HG02623 (cell line): Measurements from ENCODE around the gene RXRB.

Experiments
- ATAC-seq: cut with Tn5 transposase; IDR thresholded peaks from one replicate; pipeline ENCODE4 v1.9.1; 2021; ENCODE audit warnings: moderate library complexity; ENCODE audit not compliant: unreplicated experiment

RXRB gene

DNA sequence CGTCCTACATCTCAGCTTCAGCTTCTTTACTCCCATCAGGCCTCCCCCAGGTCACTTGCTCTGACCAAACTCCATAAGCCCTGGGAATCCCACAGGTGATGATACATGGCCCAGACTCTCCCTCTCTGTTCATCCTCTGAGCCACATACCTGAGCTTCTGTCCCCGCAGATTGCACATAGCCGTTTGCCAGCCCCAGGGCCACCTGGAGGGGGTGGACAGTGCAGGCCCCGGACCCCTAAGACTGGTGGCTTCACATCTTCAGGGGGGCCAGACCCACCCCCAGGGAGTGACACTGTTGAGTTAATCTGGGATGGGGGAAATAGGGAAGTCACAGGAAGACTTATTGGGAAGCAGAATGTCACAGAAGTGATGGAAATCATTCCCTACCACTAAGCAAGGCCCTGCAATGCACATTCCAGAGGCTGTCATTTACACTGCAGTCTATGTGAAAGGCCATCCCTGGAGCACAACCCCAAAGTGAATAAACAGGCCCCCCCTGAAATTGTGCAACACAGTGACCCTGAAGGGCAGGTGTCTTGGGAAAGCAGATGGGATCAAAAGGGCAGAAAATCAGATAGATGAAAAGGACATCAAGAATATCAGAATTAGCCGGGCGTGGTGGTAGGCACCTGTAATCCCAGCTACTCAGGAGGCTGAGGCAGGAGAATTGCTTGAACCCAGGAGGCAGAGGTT is 2.2 kb downstream of the RXRB start:
- no peak for ATAC-seq

DNA sequence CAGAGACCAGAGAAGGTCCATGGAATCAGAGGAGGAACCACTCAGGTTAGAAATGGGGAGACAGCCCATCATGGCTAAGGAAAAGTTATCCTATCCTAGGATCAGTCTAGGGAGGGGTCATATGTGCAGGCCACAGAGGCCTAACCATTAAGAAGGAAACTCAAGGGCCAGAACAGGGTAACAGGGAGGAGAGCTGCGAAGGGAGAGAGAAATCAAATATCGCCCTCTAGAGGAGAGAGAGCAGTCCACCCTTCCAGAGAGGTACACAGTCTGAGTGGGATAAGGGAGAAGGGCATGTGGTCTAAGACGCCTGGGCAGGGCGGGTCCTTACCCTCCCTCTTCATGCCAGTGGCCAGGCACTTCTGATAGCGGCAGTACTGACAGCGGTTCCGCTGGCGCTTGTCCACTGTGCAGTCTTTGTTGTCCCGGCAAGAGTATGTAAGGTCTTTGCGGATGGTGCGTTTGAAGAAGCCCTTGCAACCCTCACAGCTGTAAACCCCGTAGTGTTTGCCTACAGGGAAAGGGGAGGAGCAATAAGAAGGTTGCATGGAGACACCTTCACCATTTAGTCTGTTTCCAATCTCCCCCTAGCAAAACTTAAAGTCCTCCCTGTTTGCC is 2.9 kb downstream of the RXRB start:
- no peak for ATAC-seq

DNA sequence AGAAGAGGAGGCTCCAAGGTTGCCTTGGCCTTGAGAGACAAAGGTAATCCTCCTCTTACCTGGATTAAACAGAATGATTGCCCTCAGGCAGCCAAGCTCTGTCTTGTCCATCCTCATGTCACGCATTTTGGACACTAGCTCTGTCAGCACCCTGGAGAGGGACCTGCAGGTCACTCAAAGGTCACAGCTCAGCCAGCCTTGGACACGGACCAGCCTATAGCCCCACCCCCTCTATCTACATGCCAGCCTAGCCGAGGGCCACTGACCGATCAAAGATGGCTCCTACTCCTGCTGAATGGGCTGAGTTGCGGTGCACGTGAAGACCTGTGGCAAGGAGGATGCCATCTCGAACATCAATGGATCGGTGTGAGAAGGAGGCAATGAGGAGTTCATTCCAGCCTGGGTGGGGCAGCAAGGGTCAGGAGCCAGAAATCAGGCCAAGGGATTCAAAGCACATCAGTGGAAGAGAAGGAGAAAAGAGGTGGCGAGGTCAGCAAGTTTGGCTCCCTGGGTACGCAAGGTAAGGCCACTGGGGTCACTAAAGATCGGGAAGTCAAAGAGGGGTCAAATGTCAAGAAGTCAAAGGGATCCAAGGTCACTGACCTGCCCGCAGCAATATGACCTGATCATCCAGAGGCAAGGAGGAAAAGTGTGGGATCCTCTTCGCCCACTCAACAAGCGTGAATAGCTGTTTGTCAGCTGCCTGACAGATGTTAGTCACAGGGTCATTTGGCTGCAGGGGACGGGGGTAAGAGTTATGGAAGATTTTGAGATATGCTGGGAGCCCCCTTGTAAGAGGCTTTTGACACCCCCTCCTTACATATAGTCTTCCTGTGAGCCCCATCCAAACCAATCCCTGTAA is 4.9 kb downstream of the RXRB start:
- ATAC-seq: no peak

DNA sequence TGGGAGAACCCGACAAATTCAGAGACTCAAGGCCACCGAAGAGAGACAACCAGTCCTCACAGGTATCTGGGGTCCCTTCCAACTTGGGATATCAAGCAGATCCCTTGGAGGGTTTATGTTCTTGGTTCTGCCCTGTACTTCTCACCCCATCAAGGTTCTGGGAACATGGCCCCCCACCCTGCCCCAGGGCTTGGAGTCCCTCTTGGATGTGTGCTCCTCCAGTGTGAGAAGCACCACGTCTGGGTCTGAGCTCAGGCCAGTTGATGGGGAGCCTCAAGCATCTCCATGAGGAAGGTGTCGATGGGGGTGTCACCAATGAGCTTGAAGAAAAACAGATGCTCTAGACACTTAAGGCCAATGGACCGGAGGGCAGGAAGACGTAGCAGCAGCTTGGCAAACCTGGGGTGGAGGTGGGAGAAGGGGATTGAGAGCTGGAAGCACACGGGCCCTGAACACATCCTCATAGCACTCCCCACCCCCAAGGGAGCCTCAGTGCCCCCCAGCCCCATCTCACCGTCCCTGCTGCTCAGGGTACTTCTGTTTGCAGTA is 6.0 kb downstream of the RXRB start:
- no peak for ATAC-seq

DNA sequence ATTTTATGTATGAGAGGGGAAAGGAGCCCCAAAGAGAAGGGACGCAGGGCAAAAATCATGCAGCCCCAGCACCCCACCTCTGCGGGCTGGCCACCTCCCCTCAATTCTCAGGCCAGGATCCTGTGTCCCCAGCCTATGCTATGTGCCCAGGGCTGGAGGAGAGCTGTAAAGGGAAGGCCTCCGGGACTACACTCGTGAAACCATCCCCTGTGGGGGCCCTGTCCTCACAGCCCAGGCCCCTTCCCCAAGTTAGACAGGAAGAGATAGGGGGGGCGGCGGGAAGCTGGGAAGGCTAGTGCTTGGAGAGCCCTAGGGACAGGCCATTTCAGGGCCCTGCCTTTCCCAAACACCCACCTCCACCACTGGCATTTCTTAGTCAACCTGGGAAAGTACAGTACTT is 6.8 kb downstream of the RXRB start:
- no peak for ATAC-seq

DNA sequence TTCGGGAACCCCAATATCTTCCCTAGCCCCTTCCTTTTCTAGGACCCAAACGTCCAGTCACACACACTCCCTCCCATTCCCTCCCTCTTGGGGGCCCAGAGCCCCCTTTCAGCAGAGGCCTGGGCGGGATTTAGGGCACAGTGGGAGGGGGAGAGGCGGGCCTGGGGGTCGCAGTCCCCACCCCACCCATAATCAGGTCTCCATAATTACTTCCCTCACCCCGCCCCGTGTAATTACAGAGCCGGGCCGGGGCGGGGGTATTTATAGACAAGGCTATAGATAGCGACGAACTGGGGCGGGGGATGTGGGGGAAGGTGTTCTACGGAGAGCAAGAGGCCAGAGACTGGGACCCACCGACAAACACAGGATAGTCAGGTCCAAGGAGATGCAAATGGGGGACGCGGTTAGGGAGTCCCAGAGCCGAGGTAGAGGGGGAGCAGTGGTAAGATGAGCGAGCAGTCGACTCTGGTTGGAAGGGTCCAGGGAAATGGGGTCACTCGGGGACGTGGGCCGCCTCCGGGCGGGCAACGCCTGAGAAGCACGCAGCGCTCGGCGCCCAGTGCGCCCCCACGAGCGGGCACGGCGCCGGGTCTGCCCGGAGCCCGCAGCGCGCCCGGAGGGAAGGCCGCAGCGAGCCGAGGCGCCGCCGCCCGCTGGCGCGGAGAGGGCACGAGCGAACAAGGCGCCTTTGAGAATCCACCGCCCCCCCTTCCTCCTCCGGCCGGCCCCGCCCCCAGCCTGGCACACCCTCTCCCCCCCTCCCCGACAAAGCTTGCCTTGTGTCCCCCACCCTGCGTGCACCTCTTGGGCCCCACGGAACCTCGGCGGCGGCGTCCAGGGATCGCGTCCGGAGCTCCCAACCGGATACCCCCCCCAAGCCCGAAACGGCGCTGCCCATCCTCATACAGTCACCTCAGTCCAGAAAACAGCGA is 7.5 kb downstream of the RXRB start:
- ATAC-seq: no peak

DNA sequence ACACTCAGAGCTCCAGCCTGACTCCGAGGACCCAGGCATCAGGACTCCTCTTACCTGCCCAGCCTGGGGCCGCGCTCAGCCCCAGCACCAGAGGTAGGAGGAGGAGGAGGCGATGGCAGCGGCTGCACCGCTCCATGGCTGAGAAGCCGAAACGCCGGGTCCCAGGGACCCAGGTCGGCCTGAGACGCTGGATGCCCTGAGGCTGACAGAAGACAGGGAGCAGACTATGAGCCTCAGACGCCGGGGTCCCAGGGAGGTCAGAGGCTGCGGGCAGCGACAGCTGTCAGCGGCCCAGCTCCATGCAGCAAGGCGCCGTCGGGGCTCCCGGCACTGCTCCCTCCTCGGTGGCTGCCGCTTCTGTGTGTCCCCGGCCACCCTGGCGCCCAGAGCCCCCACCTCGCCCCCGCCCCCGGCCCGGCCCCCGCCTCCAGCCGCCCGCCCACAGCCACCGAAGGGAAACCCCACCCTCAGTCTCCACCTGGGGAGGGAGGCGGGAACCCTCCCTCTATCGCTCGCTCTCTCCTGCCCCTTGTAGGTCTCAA is 8.3 kb downstream of the RXRB start, which contains the start of gene COL11A2:
Gene COL11A2 (minus strand): TSS at position 363 of the 542 bp plus-strand sequence. CDS start 227 bp downstream, at position 136.
- ATAC-seq: no peak

DNA sequence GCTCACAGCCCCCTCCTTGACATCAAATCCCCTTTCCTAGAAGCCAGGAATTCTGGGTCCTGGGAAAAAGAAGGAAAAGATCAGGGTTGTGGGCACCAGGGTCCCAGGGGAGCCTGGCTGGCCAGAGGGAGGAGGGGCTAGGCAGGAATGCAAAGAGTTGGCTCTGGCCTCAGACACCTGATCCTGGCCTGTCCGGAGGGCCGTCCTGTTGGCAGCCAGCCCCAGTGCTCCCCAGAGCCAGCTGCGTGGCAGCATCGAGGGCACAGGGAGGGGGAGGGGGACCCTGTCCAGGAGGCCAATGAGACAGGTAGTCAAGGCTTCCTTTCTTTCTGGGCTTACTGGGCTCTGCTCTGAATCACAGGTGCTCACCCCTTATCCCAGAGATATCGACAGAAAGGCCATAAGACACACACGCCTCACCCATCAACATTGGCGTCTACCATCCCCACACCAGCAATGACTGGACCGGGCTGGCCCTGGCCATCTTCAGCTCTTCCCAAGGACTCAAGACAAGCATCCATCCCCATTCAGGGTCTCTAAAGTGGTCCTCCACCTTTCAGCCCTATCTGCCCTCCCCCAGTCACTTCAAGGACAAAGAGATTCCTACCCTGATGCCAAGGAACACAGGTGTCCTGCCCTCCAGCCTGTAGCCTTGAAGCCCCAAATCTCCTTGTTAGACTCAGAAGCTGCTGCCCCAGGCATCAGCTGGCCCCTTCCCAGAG is 8.9 kb downstream of the RXRB start:
- ATAC-seq: no peak

DNA sequence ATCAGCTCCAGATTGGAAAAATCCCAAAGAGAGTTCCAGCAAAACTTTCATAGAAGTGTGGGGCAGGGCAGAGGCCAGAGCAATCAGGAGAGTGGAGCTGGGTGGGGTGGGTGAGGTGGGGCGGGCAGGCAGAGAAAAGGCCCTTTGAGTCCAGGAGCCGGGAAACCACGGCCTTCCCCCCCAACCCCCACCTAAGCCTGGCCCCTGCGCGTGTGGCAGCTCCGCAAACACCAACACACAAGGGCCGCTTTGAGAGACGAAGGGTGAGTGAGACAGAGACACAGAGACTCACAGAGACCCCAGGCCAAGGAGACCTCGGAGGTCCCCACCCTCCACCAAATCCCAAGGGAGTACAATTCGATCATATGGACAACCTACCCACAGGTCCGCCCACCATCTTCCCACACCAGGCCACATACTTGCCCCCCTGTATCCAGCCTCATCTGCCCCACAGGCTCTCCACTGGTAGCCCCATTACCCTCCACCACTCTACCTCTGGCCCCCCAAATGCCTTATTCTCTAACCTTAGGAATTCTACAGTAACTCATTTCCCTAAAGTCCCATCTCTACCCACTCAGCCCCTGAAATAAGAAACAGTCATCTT is 9.9 kb downstream of the RXRB start:
- no peak for ATAC-seq

DNA sequence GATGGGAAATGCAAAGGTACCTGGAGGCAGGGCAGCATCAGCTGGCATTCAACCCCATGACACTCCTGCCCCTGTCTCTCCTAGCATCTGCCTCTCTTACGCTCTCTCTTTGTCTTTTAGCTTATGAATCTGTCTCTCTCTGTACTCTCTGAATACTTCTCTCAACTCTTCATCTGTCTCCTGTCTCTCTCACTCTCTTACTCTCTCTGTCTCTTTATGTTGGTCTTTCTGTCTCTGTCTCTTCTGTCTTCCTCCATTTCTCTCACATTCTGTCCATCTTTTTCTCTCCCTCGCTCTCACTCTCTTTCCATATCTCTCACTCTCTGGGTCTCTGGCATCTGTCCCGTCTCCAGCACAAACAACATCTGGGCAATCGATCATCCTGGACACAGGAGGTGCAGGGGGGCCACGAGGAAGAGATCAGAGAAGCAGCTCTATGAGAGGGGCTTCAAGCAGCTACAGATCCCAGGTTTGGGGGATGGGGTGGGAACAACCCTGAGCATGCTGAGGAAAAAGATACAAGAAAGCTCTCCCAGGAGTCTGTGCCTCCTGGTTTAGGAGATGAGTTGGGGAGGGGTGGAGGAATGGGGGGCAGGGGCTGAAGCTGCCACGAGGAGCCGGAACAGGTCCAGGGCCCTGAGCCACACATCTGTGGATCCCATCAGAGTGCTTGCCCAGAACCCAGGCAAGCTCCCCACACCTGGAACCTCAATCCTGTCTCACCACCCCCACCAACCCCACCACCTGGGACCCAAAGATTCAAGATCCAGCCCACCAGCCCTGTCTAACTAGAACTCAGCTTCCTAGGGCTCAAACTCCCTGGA is 10.6 kb downstream of the RXRB start:
- ATAC-seq: no peak

DNA sequence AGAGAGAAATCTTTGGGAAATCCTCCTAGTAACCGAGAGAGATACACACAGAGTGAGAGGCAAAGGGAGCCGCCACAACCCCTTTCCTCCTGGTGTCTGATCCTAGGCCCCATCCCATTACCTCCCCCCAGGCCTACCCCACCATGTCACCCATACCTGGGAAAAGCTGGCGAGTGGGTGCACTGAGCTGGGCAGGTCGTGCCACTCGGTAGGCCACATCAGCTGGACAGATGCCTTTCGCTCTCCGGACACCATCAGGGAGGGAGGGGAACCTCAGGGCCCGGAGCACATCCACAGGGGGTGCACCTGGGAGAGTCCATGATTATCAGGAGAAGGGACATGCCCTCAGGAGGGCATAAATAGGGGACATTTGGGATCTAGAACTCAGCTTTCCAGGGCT is 11.3 kb downstream of the RXRB start:
- no peak for ATAC-seq

DNA sequence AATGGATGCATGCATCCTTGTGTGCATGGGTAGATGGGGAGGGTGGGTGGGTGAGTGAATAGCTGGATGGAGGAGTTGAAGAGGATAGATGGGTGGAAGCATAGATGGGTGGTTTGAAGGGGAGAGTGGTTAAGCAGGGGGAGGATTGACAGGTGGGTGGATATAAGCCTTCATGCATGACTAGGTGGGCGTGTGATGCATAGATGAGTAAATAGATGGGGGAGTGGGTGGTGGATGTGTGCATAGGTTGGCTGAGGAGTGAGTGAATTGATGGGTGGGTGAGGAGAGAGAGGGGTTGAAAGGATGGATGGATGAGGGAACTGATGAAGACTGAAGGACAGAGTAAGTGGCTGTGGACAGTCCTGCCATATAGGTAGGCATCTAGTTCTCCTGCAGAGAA is 12.7 kb downstream of the RXRB start:
- no peak for ATAC-seq

DNA sequence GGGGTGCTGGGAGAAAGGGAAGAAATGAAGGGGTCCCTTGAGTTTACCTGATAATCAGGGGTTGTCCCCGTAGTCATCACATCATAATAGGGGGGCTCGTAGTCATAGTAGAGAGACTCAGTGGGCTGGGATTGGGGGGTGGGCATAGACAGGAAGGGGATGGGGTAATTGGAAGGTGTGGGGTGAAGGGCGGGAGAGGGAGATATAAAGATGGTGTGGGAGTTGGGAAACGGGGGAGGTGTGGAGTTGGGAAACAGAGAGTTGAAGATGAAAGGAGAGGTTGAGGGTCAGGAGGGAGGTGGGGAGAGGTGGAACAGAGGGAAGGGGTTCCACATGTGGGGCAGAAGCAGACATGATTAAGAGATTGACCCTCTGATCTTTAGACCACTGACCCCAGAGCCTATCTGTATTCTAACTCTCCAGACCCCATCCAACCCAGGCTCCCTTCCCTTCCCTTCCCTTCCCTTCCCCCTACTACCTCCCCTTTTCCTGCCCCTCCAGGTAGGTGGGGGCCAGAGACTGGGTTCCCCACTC is 14.7 kb downstream of the RXRB start:
- no peak for ATAC-seq

DNA sequence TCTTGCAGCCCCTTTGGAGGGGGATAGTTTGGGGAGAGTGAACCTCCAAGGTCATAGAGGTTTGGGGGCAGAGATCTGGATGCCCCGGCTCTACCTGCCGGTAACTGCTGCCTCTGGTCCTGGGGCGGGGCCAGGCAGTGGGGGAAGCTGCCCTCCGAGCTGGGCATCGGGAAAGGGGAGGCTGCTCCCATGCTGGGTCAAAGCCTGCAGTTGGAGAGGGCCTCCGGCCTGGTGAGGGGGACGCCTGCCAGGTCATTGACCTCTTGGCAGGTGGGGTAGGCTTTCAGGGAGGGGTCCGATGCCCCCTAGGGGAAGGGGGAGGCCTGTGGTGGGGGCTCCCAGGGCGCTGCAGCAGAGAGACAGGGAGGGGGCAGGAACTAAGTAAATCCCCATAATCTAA is 15.3 kb downstream of the RXRB start:
- ATAC-seq: no peak

DNA sequence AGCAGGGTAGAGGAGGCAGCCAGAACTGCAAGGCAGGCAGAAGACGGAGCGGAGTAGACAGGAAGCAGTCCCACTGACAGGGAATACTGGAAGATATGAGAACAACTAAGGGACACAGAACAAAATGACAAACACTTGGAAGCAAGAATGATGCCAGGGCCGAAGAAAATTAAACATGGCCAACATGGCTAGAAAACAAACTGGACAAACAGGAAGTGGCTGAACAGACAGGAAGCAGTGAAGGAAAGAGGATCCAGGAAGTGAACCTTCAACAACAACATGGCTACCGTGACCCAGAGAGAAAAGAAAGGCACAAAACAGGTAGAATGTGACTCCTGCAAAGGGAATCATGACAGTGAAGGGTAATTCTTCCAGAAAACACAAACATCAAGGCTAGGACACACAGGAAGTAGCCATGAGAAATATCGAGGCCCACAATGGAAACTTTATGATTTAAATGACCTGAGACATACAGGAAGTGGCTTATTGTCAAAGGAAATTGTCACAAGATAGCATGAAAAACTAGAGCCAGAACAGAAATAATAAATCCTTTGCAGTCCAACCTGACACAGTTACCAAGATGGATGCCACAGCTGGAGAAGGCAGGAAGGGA is 17.3 kb downstream of the RXRB start:
- ATAC-seq: no peak

DNA sequence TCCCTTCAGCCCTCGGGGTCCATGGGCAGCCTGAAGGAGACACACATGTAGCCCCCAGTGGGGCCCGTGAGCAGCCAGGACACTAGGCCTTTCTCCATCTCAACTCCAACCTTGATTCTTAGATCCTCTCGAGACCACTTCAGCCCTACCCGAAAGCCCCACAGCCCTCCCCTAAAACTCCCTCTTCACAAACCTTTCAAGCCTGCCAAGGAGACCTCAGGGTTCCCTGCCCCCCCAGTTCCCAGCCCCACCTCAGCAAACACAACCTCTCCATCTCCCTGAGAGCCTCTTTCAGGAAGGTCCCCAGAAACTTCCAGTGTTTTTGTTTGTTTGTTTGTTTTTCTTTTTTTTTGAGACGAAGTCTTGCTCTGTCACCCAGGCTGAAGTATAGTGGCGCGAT is 19.3 kb downstream of the RXRB start:
- ATAC-seq: no peak

DNA sequence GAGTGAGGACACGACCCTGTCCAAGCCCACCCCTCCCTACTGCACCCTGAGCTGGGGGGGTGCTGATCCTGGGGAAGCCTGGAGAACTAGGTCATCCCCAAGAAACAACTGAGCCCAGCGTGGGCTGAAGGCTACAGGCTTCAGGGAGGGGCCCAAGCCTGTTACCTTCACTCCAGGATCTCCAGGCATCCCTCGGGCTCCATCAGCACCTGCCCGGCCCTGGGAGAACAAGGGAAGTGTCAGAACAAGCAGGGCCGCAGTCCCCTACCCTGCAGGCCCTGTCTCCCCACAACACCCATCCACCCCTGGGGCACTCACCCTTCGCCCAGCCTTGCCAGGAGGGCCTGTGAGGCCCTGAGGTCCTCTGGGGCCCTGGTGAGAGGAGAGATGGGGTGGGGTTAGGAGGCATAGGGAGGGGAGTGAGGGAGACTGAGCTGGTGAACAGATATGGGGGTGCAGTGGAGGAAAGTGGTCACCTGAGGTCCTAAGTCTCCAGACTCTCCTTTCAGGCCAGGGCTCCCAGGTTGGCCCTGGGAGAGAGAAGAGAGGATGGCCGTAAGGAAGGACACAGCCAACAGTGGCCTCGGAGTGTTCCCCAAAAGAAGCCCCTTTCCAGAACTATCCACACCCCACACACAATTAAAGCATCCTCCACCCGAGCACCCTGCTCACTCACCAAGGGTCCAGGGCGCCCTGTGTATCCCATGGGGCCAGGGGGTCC is 21.6 kb downstream of the RXRB start:
- no peak for ATAC-seq
